OCI-LY1 (cell line): ENCODE measurements around the gene CRTC1.

Experiments used
- EZH2 ChIP-seq: fragments of 200-600 bp; sonication (generic), shearing (Covaris generic); IDR thresholded peaks from 2 replicates; pipeline ENCODE4 v1.8.0; 2017; ENCODE audit warnings: borderline replicate concordance, mixed run types, mild to moderate bottlenecking, antibody characterized with exemption, low read length, moderate library complexity, mixed read lengths
- TF ChIP-seq, protein P1 (sequence below): fragments of 200-600 bp; sonication (generic), shearing (Covaris generic); IDR thresholded peaks from 2 replicates; pipeline ENCODE4 v1.5.1; 2017; ENCODE audit warnings: mild to moderate bottlenecking, antibody characterized with exemption, low read length, moderate library complexity, mixed read lengths

DNA sequence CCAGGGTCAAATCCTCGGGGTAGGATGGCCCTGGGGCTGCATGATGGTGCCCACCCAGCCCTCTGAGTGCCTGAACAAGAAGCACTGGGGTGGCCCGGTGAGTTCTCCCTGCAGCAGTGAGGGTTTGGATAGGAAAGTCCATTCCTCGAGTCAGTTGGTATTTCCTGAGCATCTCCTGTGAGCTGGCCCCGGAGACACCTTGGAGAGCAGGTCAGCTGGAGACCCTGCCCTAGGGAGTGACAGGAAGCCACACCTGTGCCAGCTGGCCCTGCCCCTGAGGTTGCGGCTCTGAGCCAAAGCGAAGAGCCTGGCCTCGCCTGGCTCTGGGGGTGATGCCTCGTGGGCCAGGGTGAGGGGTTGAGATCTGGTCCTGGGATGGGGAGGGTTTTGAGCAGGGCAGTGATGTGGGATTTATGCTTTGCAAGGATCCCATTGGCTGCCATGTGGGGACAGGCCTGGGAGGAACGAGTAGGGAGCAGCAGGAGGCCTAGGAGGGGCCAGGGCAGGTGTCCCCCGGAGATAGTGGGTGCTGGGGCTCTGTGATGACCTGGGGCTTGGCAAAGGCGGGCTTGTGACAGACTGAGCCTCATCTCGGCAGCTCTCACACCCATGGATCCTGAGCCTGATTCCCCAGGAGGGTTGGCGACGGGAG, 16.0 kb downstream of the CRTC1 start:
- TF ChIP-seq, protein P1, sequence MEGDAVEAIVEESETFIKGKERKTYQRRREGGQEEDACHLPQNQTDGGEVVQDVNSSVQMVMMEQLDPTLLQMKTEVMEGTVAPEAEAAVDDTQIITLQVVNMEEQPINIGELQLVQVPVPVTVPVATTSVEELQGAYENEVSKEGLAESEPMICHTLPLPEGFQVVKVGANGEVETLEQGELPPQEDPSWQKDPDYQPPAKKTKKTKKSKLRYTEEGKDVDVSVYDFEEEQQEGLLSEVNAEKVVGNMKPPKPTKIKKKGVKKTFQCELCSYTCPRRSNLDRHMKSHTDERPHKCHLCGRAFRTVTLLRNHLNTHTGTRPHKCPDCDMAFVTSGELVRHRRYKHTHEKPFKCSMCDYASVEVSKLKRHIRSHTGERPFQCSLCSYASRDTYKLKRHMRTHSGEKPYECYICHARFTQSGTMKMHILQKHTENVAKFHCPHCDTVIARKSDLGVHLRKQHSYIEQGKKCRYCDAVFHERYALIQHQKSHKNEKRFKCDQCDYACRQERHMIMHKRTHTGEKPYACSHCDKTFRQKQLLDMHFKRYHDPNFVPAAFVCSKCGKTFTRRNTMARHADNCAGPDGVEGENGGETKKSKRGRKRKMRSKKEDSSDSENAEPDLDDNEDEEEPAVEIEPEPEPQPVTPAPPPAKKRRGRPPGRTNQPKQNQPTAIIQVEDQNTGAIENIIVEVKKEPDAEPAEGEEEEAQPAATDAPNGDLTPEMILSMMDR, result no peak
- no peak for TF ChIP-seq EZH2
